GM21381 (cell line): ENCODE measurements around the gene HSD17B12.

Experiments used
- ATAC-seq: cut with Tn5 transposase; IDR thresholded peaks from one replicate; pipeline ENCODE4 v1.9.1; 2021; ENCODE audit warnings: mild to moderate bottlenecking, moderate library complexity; ENCODE audit not compliant: unreplicated experiment

HSD17B12 gene

GRCh38 chr11:43797337-43797736 is 116.8 kb downstream of the HSD17B12 start:
- no peak for ATAC-seq

DNA sequence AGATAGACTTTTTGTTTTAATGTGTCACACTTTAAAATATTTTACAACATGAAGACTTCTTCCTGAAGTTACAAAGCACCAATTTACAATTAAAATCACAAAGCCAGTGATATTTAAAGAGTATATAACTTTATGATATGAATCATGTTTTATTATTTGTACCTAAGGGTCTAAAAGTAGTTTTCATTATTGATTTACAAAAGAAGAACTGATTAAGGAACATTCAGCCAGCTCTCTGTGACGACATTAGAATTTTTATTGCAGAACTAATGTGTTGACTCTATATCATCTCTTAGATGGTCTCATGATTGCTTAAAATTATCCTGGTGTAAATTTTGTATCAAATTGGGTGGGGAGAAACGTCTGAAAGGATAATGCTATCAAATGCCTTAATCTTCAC is 117.3 kb downstream of the HSD17B12 start:
- ATAC-seq: no peak

DNA sequence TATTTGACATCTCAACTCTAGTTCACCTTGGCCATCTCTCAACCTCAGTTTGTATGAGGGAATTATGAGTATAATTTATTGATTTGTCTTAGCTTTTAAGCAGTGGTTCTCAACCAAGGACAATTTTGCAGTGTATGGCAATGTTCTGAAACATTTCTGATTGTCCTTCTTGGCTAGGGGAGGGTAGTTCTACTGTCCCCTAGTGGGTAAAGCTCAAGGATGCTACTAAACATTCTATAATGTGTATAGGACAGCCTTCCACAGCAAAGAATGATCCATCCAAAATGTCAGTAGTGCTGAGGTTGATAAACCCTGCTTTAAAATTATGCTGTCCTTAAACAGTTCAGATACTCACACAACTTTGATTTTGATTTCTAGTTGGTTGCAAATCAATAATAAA is 122.0 kb downstream of the HSD17B12 start:
- ATAC-seq: no peak

GRCh38 chr11:43803766-43804165 is 123.2 kb downstream of the HSD17B12 start:
- no peak for ATAC-seq

GRCh38 chr11:43806976-43807375 is 126.4 kb downstream of the HSD17B12 start:
- no peak for ATAC-seq

DNA sequence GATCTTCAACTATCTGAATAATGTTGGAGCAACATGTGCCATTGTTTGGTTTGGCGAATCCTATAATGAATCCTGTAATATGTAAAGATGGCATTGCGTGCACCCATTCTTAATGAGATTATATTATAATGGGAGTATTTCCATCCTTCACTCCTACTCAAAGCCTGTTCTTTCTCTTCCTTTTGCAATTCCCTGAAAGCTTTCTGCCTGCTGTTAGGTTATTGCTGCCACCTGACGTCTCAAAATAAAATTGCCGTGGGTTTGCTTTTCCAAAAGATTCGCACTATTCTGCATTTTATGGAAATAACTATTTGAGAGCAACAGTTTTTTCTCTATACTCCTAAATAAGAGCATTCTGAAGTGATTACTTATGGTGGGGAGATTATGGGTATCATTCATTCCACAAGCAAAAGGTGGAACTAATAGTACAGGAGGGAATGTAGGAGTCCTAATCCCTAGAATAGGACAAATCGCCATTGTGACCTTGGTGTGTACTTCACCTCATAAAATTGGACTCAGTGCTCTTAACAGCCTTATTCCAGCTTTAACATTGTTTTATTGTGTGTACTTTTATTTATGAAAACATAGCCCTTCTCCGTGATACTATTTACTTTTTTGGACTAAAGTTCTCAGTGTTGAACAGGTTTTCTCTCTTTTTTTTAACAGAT is 130.5 kb downstream of the HSD17B12 start:
- no peak for ATAC-seq

GRCh38 chr11:43812471-43812870 is 131.9 kb downstream of the HSD17B12 start:
- ATAC-seq: no peak

- no peak for ATAC-seq
These were observed 137.7 kb downstream of the HSD17B12 start for GRCh38 chr11:43818220-43818619.

DNA sequence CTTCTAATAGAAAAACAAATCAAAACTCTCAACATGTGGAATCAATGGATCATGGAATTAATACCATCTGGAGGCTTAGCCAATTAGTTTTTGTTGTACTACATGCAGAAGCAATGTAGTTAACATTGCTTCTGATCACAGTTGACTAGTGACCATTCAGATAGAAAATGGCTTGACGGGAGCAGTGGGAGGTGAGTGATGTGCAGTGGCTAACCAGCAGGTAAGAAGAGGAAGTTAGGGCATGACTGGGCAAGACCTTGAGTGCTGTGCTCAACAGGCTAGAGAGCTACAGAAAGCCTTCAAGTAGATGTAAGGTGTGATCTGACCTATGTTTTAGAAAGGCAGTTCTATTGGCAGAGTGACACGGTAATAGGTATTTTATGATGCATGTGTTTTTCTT is 139.4 kb downstream of the HSD17B12 start:
- ATAC-seq: no peak

DNA sequence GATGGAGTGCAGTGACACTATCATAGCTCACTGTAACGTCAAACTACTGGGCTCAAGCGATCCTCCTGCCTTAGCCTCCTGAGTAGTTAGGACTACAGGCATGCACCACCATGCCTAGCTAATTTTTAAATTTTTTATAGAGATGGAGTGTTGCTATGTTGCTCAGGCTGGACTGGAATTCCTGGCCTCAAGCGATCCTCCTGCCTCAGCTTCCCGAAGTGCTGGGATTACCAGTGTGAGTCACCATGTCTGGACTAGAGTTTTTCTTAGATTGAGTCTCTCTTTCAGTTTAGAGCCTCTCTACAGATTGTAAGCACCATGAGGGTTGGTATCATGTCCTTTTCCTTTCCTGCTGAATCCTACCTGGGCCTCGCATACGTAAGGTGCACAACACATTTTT is 142.8 kb downstream of the HSD17B12 start:
- ATAC-seq: no peak

GRCh38 chr11:43823851-43824250 is 143.3 kb downstream of the HSD17B12 start:
- no peak for ATAC-seq

DNA sequence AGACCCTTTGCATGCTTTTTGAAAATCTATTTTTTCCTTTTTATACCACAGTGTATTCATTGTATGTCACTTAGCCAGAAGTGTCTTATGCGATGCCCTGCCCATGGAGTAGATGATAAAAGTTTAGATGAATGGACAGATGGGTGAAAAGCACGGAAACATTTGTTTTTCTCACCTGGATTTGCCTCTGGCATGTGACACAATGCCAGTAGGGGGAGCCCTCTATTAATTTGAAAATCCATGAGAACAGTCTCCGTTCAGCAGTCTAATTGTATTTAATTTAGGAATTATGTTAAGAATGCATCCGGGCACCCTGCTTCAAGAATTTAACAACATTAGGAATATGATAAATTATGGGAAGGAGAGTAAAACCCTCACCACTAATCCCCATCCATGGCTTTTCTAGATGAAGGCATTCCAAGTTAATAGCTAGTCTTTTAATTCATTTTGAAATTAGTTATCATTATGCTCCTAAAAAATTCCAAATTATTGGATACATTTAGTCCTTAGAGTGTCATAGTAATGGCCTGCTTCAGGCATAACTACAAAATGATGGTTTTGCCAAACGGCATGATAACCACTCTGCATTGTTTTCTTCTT is 144.8 kb downstream of the HSD17B12 start:
- ATAC-seq: no peak

- no peak for ATAC-seq
These were observed 150.4 kb downstream of the HSD17B12 start for GRCh38 chr11:43830928-43831440.

GRCh38 chr11:43832536-43832935 is 152.0 kb downstream of the HSD17B12 start:
- ATAC-seq: no peak

GRCh38 chr11:43833657-43834073 is 153.1 kb downstream of the HSD17B12 start:
- ATAC-seq: no peak

- ATAC-seq: no peak
These were observed 153.7 kb downstream of the HSD17B12 start for GRCh38 chr11:43834286-43834685.

DNA sequence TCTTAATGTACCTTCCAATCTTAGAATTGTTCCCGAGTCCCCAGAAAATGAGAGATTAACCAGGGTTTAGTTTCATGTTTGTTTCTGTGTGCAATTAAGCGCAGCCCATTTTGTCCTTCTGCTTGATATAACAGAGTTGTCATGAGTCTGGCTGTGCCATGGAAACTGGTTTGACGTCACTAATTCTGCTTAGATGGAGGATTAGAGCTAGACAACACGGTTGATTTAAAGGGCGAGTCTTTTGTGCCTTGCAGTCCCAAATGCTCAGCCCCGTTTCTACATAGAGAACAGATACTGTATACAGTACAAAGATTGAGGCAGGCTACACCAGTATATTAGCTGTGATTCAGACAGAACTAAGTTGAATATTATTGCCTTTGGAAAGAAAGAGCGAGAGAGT is 154.6 kb downstream of the HSD17B12 start:
- ATAC-seq: no peak

- no peak for ATAC-seq
These were observed 157.3 kb downstream of the HSD17B12 start for GRCh38 chr11:43837879-43838278.

DNA sequence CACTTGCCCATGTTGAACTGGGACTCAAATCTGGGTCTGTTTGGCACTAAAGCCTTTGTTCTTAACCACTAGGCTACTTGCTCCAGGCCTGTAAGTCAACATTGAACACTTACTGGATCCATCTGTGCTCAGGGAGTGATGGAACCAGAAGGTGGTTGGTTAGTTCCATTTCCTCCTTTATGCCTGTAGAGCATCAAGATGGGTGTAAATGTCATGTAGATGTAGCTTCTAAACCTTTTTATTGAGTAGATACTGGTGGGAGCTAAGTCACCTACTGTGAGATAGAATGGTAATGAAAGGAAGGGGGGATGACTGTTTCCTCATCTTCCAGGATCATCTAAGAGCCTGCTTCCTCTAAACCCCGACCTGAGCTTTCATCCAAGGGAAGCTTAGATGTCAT is 161.5 kb downstream of the HSD17B12 start:
- no peak for ATAC-seq

DNA sequence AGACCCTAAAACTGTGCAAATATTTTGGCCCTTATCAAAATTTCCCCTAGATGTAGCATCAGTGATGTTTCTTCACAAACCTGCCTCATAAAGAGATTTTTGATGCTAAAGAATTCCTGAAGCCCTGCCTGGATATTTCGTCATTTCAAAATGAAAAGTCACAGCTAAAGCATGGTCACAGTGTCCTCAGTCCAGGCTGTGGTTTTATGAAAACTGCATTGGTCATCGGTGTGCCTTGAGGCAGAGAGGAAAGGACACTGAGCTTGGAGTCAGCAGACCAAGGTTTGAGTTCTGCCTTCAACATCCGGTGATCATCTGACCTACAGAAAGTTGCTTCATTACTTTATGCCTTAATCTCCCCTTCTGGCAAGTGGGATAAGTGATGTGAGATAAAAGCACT is 165.3 kb downstream of the HSD17B12 start:
- no peak for ATAC-seq

- ATAC-seq: peak; percentile 72
These were observed 171.6 kb downstream of the HSD17B12 start for GRCh38 chr11:43852057-43852636.

DNA sequence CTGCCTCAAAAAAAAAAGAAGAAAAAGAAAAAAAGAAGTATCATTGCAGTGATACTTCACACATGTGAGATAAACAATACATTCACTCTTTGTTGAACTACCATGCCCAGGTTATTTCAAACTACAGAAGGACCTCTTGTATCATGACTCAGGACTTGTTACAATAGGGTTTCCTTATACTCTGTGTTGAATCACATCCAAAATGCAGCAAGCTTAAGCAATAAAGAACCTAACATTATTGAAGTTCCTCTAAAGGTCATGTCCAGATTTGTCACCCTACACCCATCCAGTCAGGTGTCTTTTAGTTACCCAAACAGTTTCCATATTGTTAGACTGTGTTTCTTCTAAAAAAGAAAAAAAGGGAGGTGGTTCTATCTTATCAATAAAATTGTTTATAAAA is 173.2 kb downstream of the HSD17B12 start:
- ATAC-seq: no peak
